Measurements from ENCODE around the gene ZCCHC14.

- TF ChIP-seq CTCF (IDR thresholded peaks at IDR 0.05), result no peak
- no peak for TF ChIP-seq POLR2A (IDR thresholded peaks at IDR 0.05)
Observed at GRCh38 chr16:87506423-87507350, 13.9 kb upstream of the ZCCHC14 start.
